ENCODE measurements around the gene ZC3H7A. TPM values are rescaled to one million over a fixed set of nuclear protein-coding genes. Genes with fewer than 3 reads are reported as not detected.

Gene ZC3H7A
- total RNA-seq, 4 donors from 2014 or later, result 32.7 to 65.8 (median 41.9) TPM

DNA sequence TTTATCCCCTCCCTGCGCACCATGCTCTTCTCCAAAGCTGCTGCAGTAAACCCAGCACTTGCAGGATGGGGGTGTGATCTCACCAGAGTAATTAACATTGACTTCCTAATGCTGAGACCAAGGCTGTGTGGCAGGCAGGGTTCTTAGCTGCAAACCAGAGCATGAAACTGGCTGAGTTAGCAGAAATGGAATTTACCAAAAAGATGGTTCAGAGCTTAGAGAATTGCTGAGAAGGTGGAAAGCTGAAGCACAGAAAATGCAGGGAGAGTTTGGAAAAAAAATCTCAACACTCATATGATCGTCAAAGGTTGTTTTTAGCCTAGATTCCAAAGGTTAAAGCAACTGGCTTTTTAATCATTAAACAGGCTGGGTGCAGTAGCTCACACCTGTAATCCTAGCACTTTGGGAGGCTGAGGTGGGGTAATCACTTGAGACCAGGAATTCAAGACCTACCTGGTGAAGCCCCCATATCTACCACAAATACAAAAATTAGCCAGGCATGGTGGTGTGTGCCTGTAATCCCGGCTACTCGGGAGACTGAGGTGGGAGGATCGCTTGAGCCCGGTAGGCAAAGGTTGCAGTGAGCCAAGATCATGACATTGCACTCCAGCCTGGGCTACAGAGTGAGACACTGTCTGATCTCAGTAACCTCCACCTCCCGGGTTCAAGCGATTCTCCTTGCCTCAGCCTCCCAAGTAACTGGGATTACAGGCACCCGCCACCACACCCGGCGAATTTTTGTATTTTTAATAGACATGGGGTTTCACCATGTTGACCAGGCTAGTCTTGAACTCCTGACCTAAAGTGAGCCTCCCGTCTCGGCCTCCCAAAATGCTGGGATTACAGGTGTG, 48.4 kb downstream of the ZC3H7A start:
- 94% methylated on average over 13 of the region's 13 CpGs for WGBS
- no peak for DNase-seq (ENCODE audit: low spot score in 2 of 2)
- Histone ChIP-seq H3K4me3 (no peak overlapping the region), H3K4me1 (peaks cover under 1% of the 10 kb centered on the region), H3K9me3 (no peaks in the 10 kb centered on the region), H3K36me3 (peaks cover 53% of the 10 kb centered on the region), H3K27ac (no peak overlapping the region), H3K27me3 (no peaks in the 10 kb centered on the region)
- TF ChIP-seq POLR2A (IDR thresholded peaks at IDR 0.05) (no peak), EP300 (IDR thresholded peaks at IDR 0.05) (no peak), POLR2AphosphoS5 (IDR thresholded peaks at IDR 0.05) (no peak), CTCF (IDR thresholded peaks at IDR 0.05) (no peak)

DNA sequence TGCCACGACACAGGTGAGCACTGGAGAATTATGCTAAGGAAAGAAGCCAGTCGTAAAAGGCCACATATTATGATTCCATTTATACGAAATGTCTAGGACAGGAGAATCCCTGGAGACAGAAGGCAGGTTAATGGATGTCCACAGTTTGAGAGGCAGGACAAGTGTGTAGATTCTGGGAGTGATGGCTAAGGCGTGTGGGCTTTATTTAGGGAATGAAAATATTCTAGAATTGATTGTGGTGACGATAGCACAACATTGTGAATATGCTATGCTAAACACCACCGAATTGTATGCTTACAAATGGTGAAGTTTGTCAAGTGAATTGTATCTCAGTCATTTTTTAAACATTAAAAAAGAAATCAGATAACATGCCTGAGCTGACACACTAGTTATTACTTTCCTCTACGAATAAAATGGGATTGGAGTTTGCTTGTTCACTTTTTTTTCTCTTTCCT, 49.1 kb downstream of the ZC3H7A start:
- TF ChIP-seq CTCF (IDR thresholded peaks at IDR 0.05), result no peak
- no peak for TF ChIP-seq POLR2A (IDR thresholded peaks at IDR 0.05)
- no peak for TF ChIP-seq EP300 (IDR thresholded peaks at IDR 0.05)
- TF ChIP-seq POLR2AphosphoS5 (IDR thresholded peaks at IDR 0.05), result no peak
- no peaks in the 10 kb centered on the region for H3K27me3 ChIP-seq
- no peak overlapping the region for H3K4me3 ChIP-seq
- H3K4me1 ChIP-seq, result peaks cover 6% of the 10 kb centered on the region
- H3K9me3 ChIP-seq, result no peaks in the 10 kb centered on the region
- peaks cover 46% of the 10 kb centered on the region for H3K36me3 ChIP-seq
- WGBS, result 80% methylated on average over 7 of the region's 7 CpGs
- no peak overlapping the region for H3K27ac ChIP-seq
- no peak for DNase-seq (ENCODE audit: low spot score in 2 of 2)

DNA sequence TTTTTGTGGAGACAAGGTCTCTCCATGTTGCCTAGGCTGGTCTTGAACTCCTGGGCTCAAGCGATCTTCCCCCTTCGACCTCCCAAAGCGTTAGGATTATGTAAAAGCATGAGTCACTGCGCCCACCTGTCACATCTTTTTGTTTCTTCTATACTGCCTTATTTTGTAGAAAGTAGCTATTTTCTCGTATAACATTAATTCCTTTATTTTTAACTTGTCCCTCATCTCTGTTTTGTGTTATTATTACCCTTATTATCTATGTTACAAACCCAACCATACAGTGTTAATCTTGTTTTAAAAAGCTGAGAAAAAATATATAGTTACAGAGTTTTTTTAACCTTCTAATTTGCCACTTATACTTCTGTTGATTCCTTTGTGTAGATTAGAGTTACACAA, 53.0 kb downstream of the ZC3H7A start:
- Histone ChIP-seq H3K27ac (no peak overlapping the region), H3K4me1 (peaks cover 25% of the 10 kb centered on the region), H3K4me3 (no peak overlapping the region), H3K9me3 (no peaks in the 10 kb centered on the region), H3K36me3 (peaks cover 9% of the 10 kb centered on the region), H3K27me3 (no peaks in the 10 kb centered on the region)
- WGBS, result 90% methylated on average over 5 of the region's 5 CpGs
- no peak for DNase-seq (ENCODE audit: low spot score in 2 of 2)
- TF ChIP-seq POLR2AphosphoS5 (IDR thresholded peaks at IDR 0.05), result no peak
- TF ChIP-seq POLR2A (IDR thresholded peaks at IDR 0.05), result no peak
- TF ChIP-seq EP300 (IDR thresholded peaks at IDR 0.05), result no peak
- TF ChIP-seq CTCF (IDR thresholded peaks at IDR 0.05), result no peak

DNA sequence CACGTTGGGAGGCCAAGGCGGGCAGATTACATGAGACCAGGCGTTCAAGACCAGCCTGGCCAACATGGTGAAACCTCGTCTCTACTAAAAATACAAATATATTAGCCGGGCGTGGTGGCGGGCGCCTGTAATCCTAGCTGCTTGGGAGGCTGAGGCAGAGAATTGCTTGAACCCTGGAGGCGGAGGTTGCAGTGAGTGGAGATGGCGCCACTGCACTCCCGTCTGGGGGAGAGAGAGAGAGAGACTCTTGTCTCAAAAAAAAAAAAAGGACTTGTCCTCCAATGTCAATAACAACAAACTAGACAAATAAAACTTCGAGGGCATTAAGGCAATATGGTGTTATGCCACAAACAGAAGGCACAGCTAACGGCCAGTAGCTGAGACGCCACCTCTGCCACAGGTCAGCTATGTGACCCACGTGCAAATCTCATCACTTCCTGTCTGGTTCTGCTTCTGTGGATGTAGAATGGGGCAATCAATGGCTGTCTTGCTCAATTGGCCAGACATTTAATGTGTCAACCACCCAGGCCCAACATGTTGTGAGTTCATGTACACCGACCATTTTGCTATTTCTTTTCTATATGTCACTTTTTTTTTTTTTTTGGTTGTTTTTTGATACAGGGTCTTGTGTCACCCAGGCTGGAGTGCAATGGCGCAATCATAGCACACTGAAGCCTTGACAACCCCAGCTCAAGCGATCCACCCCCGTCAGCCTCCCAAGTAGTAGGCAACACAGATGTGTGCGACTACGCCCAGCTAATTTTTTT, 53.6 kb downstream of the ZC3H7A start:
- H3K9me3 ChIP-seq, result no peaks in the 10 kb centered on the region
- 49% methylated on average over 20 of the region's 21 CpGs for WGBS
- peaks cover 4% of the 10 kb centered on the region for H3K36me3 ChIP-seq
- peak overlapping the region; percentile 95 for H3K4me3 ChIP-seq
- TF ChIP-seq POLR2A (IDR thresholded peaks at IDR 0.05), result no peak
- peak in 2 of 3 donors; percentile 15 to 90 for TF ChIP-seq POLR2AphosphoS5 (IDR thresholded peaks at IDR 0.05)
- no peak for TF ChIP-seq EP300 (IDR thresholded peaks at IDR 0.05)
- no peak for TF ChIP-seq CTCF (IDR thresholded peaks at IDR 0.05)
- peak overlapping the region; percentile 97 for H3K27ac ChIP-seq
- H3K4me1 ChIP-seq, result peaks cover 26% of the 10 kb centered on the region
- peak; percentile 82 to 83 for DNase-seq (ENCODE audit: low spot score in 2 of 2)
- H3K27me3 ChIP-seq, result no peaks in the 10 kb centered on the region

Measured in suprapubic skin (tissue), 4 donors.